Bronchial epithelial cell (primary cell): Measurements from ENCODE around the gene C19orf47. TPM values are rescaled to one million over a fixed set of nuclear protein-coding genes. Genes with fewer than 3 reads are reported as not detected.
A peak's percentile ranks its signal among the peaks of the same experiment; 100 is the strongest.

Source experiments
- DNase-seq: peaks from one replicate; pipeline ENCODE4 v3.0.0-alpha.2; 2010; ENCODE audit warnings: low read depth
- FAIRE-seq: peaks from 2 replicates; lab custom pipeline; 2011; peaks lifted over from hg19 to GRCh38; lab: Jason Lieb, UNC
- H3K27me3 ChIP-seq: 2 replicates; pipeline ENCODE4 v1.5.1; 2011; ENCODE audit warnings: low read length; ENCODE audit not compliant: control insufficient read depth, insufficient read depth
- H3K36me3 ChIP-seq: 2 replicates; pipeline ENCODE4 v1.5.1; 2011; ENCODE audit warnings: low read length; ENCODE audit not compliant: control insufficient read depth, insufficient read depth
- H3K4me3 ChIP-seq: 2 replicates; pipeline ENCODE4 v1.5.1; 2011; ENCODE audit warnings: mild to moderate bottlenecking, low read depth, low read length, control low read depth
- CTCF ChIP-seq: IDR thresholded peaks from 2 replicates; pipeline ENCODE4 v1.5.1; 2011; ENCODE audit warnings: mild to moderate bottlenecking, moderate library complexity, low read length, control low read depth, inconsistent platforms; ENCODE audit not compliant: insufficient read depth, severe bottlenecking
- total RNA-seq: library from RNA; depleted of rRNA; stranded (reverse); fragments of >200 nt; gene quantifications from 2 replicates; pipeline ENCODE4 v1.2.1, GENCODE V29; 2014

C19orf47 gene
- total RNA-seq, 1 donor from 2014 or later: 3.7 TPM

GRCh38 chr19:40388481-40388880 lies 40.3 kb upstream of the C19orf47 start:
- Histone ChIP-seq H3K36me3 (no peaks in the 10 kb centered on the region), H3K4me3 (no peak overlapping the region), H3K27me3 (no peaks in the 10 kb centered on the region)
- TF ChIP-seq CTCF: no peak
- DNase-seq: peak; percentile 23
- no peak for FAIRE-seq

- TF ChIP-seq CTCF: no peak
- Histone ChIP-seq H3K4me3 (no peak overlapping the region), H3K27me3 (no peaks in the 10 kb centered on the region), H3K36me3 (no peaks in the 10 kb centered on the region)
- DNase-seq (no peak), FAIRE-seq (no peak)
Observed at GRCh38 chr19:40387155-40387554, 39.0 kb upstream of the C19orf47 start.

GRCh38 chr19:40383668-40384248 lies 35.6 kb upstream of the C19orf47 start:
- FAIRE-seq (no peak), DNase-seq (no peak)
- Histone ChIP-seq H3K4me3 (no peak overlapping the region), H3K36me3 (no peaks in the 10 kb centered on the region), H3K27me3 (no peaks in the 10 kb centered on the region)
- no peak for TF ChIP-seq CTCF

GRCh38 chr19:40381321-40381720 lies 33.1 kb upstream of the C19orf47 start:
- Histone ChIP-seq H3K36me3 (peaks cover 1% of the 10 kb centered on the region), H3K27me3 (no peaks in the 10 kb centered on the region), H3K4me3 (no peak overlapping the region)
- DNase-seq: no peak
- no peak for TF ChIP-seq CTCF
- no peak for FAIRE-seq

GRCh38 chr19:40380199-40381037 lies 32.2 kb upstream of the C19orf47 start:
- Histone ChIP-seq H3K4me3 (no peak overlapping the region), H3K36me3 (peaks cover 1% of the 10 kb centered on the region), H3K27me3 (no peaks in the 10 kb centered on the region)
- DNase-seq (no peak), FAIRE-seq (no peak)
- no peak for TF ChIP-seq CTCF
